K562 (cell line): ENCODE data around the gene FADD. TPM values are rescaled to one million over a fixed set of nuclear protein-coding genes. Genes with fewer than 3 reads are reported as not detected.
A peak's percentile ranks its signal among the peaks of the same experiment; 100 is the strongest.

Experiments used
- BRF1 ChIP-seq: IDR thresholded peaks from 3 replicates; pipeline ENCODE4 v1.6.1; 2011; ENCODE audit warnings: borderline replicate concordance, mild to moderate bottlenecking; ENCODE audit not compliant: insufficient read length; ENCODE audit errors: extremely low read depth
- ELF4 ChIP-seq: fragments of 450-650 bp; formaldehyde crosslinking; IDR thresholded peaks from 2 replicates; pipeline ENCODE4 v1.4.0; 2022; ENCODE audit warnings: missing genetic modification characterization
- MEIS2 ChIP-seq: fragments of 450-650 bp; IDR thresholded peaks from 2 replicates; pipeline ENCODE4 v1.6.1; 2014; ENCODE audit warnings: mild to moderate bottlenecking; ENCODE audit not compliant: partially characterized antibody
- NFRKB ChIP-seq: fragments of 450-650 bp; IDR thresholded peaks from 2 replicates; pipeline ENCODE4 v1.6.1; 2016; ENCODE audit warnings: low read depth
- PTTG1 ChIP-seq: fragments of 450-650 bp; IDR thresholded peaks from 2 replicates; pipeline ENCODE4 v1.6.1; 2016; ENCODE audit warnings: low read depth, mild to moderate bottlenecking, missing genetic modification characterization, missing compliant biosample characterization
- TAL1 ChIP-seq: fragments of 450-650 bp; IDR thresholded peaks from 2 replicates; pipeline ENCODE4 v1.6.1; 2016; ENCODE audit warnings: mild to moderate bottlenecking
- TFAM ChIP-seq: fragments of 250-450 bp; sonication (Bioruptor Pico); conservative IDR thresholded peaks from 2 replicates; pipeline ENCODE4 v1.5.0; 2021; ENCODE audit warnings: mild to moderate bottlenecking, moderate library complexity
- YY1 ChIP-seq, 3 experiments: IDR thresholded peaks; 2 replicates each; pipeline ENCODE4 v1.6.1; 2011; ENCODE audit warnings: low read length in 2 of 3, mild to moderate bottlenecking in 2 of 3, moderate library complexity in 2 of 3, borderline replicate concordance in 1 of 3, control low read depth in 1 of 3, low read depth in 1 of 3; ENCODE audit not compliant: insufficient read depth in 3 of 3, insufficient replicate concordance in 2 of 3, control insufficient read depth in 1 of 3, insufficient read length in 1 of 3; ENCODE audit errors: extremely low read depth in 1 of 3
- ZFP1 ChIP-seq: fragments of 450-650 bp; formaldehyde crosslinking; IDR thresholded peaks from 2 replicates; pipeline ENCODE4 v1.4.0; 2020; ENCODE audit warnings: mild to moderate bottlenecking, mixed read lengths
- ZNF263 ChIP-seq: sonication (generic); formaldehyde crosslinking; IDR thresholded peaks from 2 replicates; pipeline ENCODE4 v1.8.0; 2022; ENCODE audit warnings: mild to moderate bottlenecking, missing genetic modification reagents, borderline replicate concordance
- ZNF695 ChIP-seq: fragments of 450-650 bp; formaldehyde crosslinking; IDR thresholded peaks from 2 replicates; pipeline ENCODE4 v1.4.0; 2020; ENCODE audit warnings: mild to moderate bottlenecking, moderate library complexity
- polyA plus RNA-seq, 8 experiments: library from polyadenylated mRNA; depleted of rRNA in 4 of 8; stranded (reverse) in 5 of 8; unstranded in 3 of 8; fragments of >200 nt; fragmentation: Nextera tagmentation in 2 of 8; fragmentation: Illumina TruSeq in 1 of 8; extraction: Ambion mirVana in 2 of 8; extraction: Trizol in 1 of 8; gene quantifications; 2 replicates each; pipeline versions ENCODE4 v1.2.1 to v1.2.3, GENCODE V29; 2011 to 2014; ENCODE audit warnings: inconsistent platforms in 1 of 8, missing spikeins in 1 of 8
- total RNA-seq, 7 experiments: library from RNA; depleted of rRNA in 6 of 7; stranded (reverse); fragments of >200 nt in 6 of 7; fragmentation: Illumina TruSeq in 2 of 7; extraction: Trizol in 2 of 7; gene quantifications; 2 replicates each; pipeline versions ENCODE4 v1.2.1 to v1.2.3, GENCODE V29; 2011 to 2021; ENCODE audit warnings: low replicate concordance in 1 of 7
- TF ChIP-seq, protein P1 (sequence below): fragments of 250-450 bp; sonication (Bioruptor Pico); IDR thresholded peaks from 2 replicates; pipeline ENCODE4 v1.4.0; 2020
- TF ChIP-seq, protein P2 (sequence below): sonication (generic); formaldehyde crosslinking; IDR thresholded peaks from 2 replicates; pipeline ENCODE4 v1.8.0; 2023; ENCODE audit warnings: mild to moderate bottlenecking, missing genetic modification reagents
- TF ChIP-seq, protein P3 (sequence below): fragments of 450-650 bp; IDR thresholded peaks from 2 replicates; pipeline ENCODE4 v1.6.1; 2016; ENCODE audit warnings: mild to moderate bottlenecking

FADD gene
- total and polyA plus RNA-seq, 9 of the 15 experiments (the other 6 are each of a cell fraction or from before 2014, with no cell fraction given), result 0.29 to 26.9 (median 20.4) TPM

DNA sequence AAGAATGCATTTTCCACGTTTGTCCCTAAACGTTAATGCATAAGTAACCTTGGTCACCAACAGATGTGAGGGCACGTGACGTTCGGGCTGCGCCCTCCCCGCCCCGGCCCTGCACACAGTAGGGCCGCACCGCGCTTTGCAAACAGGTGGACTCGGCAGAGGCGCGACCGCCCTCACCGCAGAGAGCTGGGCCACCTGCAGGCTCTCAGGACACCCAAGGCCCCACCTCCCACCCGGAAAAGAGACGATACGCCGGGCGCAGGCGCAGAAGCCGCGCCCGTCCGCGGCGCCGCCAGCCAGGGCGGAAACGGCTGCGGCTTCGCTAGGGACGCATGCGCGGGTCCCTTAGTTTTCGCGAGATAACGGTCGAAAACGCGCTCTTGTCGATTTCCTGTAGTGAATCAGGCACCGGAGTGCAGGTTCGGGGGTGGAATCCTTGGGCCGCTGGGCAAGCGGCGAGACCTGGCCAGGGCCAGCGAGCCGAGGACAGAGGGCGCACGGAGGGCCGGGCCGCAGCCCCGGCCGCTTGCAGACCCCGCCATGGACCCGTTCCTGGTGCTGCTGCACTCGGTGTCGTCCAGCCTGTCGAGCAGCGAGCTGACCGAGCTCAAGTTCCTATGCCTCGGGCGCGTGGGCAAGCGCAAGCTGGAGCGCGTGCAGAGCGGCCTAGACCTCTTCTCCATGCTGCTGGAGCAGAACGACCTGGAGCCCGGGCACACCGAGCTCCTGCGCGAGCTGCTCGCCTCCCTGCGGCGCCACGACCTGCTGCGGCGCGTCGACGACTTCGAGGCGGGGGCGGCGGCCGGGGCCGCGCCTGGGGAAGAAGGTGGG, at the start of gene FADD (continued):
- TF ChIP-seq, protein P1, sequence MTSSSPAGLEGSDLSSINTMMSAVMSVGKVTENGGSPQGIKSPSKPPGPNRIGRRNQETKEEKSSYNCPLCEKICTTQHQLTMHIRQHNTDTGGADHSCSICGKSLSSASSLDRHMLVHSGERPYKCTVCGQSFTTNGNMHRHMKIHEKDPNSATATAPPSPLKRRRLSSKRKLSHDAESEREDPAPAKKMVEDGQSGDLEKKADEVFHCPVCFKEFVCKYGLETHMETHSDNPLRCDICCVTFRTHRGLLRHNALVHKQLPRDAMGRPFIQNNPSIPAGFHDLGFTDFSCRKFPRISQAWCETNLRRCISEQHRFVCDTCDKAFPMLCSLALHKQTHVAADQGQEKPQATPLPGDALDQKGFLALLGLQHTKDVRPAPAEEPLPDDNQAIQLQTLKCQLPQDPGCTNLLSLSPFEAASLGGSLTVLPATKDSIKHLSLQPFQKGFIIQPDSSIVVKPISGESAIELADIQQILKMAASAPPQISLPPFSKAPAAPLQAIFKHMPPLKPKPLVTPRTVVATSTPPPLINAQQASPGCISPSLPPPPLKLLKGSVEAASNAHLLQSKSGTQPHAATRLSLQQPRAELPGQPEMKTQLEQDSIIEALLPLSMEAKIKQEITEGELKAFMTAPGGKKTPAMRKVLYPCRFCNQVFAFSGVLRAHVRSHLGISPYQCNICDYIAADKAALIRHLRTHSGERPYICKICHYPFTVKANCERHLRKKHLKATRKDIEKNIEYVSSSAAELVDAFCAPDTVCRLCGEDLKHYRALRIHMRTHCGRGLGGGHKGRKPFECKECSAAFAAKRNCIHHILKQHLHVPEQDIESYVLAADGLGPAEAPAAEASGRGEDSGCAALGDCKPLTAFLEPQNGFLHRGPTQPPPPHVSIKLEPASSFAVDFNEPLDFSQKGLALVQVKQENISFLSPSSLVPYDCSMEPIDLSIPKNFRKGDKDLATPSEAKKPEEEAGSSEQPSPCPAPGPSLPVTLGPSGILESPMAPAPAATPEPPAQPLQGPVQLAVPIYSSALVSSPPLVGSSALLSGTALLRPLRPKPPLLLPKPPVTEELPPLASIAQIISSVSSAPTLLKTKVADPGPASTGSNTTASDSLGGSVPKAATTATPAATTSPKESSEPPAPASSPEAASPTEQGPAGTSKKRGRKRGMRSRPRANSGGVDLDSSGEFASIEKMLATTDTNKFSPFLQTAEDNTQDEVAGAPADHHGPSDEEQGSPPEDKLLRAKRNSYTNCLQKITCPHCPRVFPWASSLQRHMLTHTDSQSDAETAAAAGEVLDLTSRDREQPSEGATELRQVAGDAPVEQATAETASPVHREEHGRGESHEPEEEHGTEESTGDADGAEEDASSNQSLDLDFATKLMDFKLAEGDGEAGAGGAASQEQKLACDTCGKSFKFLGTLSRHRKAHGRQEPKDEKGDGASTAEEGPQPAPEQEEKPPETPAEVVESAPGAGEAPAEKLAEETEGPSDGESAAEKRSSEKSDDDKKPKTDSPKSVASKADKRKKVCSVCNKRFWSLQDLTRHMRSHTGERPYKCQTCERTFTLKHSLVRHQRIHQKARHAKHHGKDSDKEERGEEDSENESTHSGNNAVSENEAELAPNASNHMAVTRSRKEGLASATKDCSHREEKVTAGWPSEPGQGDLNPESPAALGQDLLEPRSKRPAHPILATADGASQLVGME (CRISPR knock-in tag), result no peak
- TF ChIP-seq ZNF263 (CRISPR knock-in tag), result no peak
- TF ChIP-seq TFAM (CRISPR knock-in tag), result no peak
- TF ChIP-seq NFRKB, result peak; percentile 27; the same call in 1 of the 2 replicates
- TF ChIP-seq ZNF695 (CRISPR knock-in tag), result no peak
- peak; percentile 95 for TF ChIP-seq MEIS2
- 0 out of 2 replicates have a peak, but pooled peaks have one; percentile 54 for TF ChIP-seq ELF4 (CRISPR knock-in tag)
- TF ChIP-seq, protein P2, sequence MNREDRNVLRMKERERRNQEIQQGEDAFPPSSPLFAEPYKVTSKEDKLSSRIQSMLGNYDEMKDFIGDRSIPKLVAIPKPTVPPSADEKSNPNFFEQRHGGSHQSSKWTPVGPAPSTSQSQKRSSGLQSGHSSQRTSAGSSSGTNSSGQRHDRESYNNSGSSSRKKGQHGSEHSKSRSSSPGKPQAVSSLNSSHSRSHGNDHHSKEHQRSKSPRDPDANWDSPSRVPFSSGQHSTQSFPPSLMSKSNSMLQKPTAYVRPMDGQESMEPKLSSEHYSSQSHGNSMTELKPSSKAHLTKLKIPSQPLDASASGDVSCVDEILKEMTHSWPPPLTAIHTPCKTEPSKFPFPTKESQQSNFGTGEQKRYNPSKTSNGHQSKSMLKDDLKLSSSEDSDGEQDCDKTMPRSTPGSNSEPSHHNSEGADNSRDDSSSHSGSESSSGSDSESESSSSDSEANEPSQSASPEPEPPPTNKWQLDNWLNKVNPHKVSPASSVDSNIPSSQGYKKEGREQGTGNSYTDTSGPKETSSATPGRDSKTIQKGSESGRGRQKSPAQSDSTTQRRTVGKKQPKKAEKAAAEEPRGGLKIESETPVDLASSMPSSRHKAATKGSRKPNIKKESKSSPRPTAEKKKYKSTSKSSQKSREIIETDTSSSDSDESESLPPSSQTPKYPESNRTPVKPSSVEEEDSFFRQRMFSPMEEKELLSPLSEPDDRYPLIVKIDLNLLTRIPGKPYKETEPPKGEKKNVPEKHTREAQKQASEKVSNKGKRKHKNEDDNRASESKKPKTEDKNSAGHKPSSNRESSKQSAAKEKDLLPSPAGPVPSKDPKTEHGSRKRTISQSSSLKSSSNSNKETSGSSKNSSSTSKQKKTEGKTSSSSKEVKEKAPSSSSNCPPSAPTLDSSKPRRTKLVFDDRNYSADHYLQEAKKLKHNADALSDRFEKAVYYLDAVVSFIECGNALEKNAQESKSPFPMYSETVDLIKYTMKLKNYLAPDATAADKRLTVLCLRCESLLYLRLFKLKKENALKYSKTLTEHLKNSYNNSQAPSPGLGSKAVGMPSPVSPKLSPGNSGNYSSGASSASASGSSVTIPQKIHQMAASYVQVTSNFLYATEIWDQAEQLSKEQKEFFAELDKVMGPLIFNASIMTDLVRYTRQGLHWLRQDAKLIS (CRISPR knock-in tag), result no peak; the same call in 1 of the 2 replicates
- TF ChIP-seq YY1 (IDR thresholded peaks at IDR 0.05; ENCODE audit: borderline replicate concordance in 1 of 3, control insufficient read depth in 1 of 3, extremely low read depth in 1 of 3, insufficient read depth in 3 of 3, insufficient read length in 1 of 3, insufficient replicate concordance in 2 of 3, low read depth in 1 of 3, low read length in 2 of 3), result no peak
- TF ChIP-seq, protein P3, sequence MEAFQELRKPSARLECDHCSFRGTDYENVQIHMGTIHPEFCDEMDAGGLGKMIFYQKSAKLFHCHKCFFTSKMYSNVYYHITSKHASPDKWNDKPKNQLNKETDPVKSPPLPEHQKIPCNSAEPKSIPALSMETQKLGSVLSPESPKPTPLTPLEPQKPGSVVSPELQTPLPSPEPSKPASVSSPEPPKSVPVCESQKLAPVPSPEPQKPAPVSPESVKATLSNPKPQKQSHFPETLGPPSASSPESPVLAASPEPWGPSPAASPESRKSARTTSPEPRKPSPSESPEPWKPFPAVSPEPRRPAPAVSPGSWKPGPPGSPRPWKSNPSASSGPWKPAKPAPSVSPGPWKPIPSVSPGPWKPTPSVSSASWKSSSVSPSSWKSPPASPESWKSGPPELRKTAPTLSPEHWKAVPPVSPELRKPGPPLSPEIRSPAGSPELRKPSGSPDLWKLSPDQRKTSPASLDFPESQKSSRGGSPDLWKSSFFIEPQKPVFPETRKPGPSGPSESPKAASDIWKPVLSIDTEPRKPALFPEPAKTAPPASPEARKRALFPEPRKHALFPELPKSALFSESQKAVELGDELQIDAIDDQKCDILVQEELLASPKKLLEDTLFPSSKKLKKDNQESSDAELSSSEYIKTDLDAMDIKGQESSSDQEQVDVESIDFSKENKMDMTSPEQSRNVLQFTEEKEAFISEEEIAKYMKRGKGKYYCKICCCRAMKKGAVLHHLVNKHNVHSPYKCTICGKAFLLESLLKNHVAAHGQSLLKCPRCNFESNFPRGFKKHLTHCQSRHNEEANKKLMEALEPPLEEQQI, result no peak
- TF ChIP-seq ZFP1 (CRISPR knock-in tag), result no peak
- no peak for TF ChIP-seq PTTG1
- TF ChIP-seq BRF1, result no peak
- no peak for TF ChIP-seq TAL1
